Activated T-helper 1 cell treated with Interleukin-2 at 50 U/mL for 16 hours (primary cell): ENCODE data around the gene PMS2.
A peak's percentile ranks its signal among the peaks of the same experiment; 100 is the strongest.
"Not testable (repeated sequence)": the region's sequence is repeated elsewhere in the genome, so short reads cannot be mapped to it uniquely, and the experiment has no call there.

Source experiments
- DNase-seq: peaks from one replicate; pipeline ENCODE4 v3.0.0-alpha.2; 2020; ENCODE audit warnings: low read depth

The PMS2 gene

GRCh38 chr7:6008668-6009611 is at the start of gene PMS2, which contains the start of gene AIMP2:
PMS2 (minus strand) TSS chr7:6009049; CDS start chr7:6009019, 30 bp downstream.
AIMP2 (plus strand) TSS chr7:6009272; CDS start chr7:6009364, 92 bp downstream.
- DNase-seq, result peak; percentile 90

GRCh38 chr7:6057316-6058129 is 48.7 kb upstream of the PMS2 start:
- no peak for DNase-seq

- no peak for DNase-seq
These were observed 47.8 kb upstream of the PMS2 start for GRCh38 chr7:6056616-6057015.

- DNase-seq, result not testable (repeated sequence)
These were observed 42.3 kb upstream of the PMS2 start for GRCh38 chr7:6051185-6051584.

- DNase-seq, result no peak
These were observed 40.9 kb upstream of the PMS2 start for GRCh38 chr7:6049780-6050179.

GRCh38 chr7:6035686-6036085 is 26.8 kb upstream of the PMS2 start:
- no peak for DNase-seq

GRCh38 chr7:6035165-6035564 is 26.3 kb upstream of the PMS2 start:
- no peak for DNase-seq

- DNase-seq, result no peak
These were observed 23.8 kb upstream of the PMS2 start for GRCh38 chr7:6032641-6033040.

- no peak for DNase-seq
These were observed 23.3 kb upstream of the PMS2 start for GRCh38 chr7:6032167-6032566.

- no peak for DNase-seq
These were observed 22.7 kb upstream of the PMS2 start for GRCh38 chr7:6031567-6031966.

- no peak for DNase-seq
These were observed 22.1 kb upstream of the PMS2 start, which contains the start of gene ANKRD61 for GRCh38 chr7:6030988-6031387. ANKRD61 (plus strand) TSS chr7:6031376; CDS start chr7:6031376, 0 bp downstream.

- DNase-seq, result no peak
These were observed 19.7 kb upstream of the PMS2 start for GRCh38 chr7:6028563-6028962.

- no peak for DNase-seq
These were observed 19.0 kb upstream of the PMS2 start for GRCh38 chr7:6027806-6028365.

GRCh38 chr7:6026820-6027311 is 18.0 kb upstream of the PMS2 start:
- no peak for DNase-seq

GRCh38 chr7:6026011-6026819 is 17.4 kb upstream of the PMS2 start:
- DNase-seq, result peak; percentile 48

- no peak for DNase-seq
These were observed 15.2 kb upstream of the PMS2 start for GRCh38 chr7:6023974-6024435.

GRCh38 chr7:6022707-6023106 is 13.9 kb upstream of the PMS2 start:
- DNase-seq, result no peak

- no peak for DNase-seq
These were observed 11.8 kb upstream of the PMS2 start for GRCh38 chr7:6020371-6021286.

GRCh38 chr7:6016653-6016966 is 7.8 kb upstream of the PMS2 start:
- no peak for DNase-seq

GRCh38 chr7:6015917-6016652 is 7.2 kb upstream of the PMS2 start:
- no peak for DNase-seq
